HG02970 (cell line): ENCODE measurements around the gene UMODL1.
"Not testable (repeated sequence)": the region's sequence is repeated elsewhere in the genome, so short reads cannot be mapped to it uniquely, and the experiment has no call there.

Experiments used
- ATAC-seq: cut with Tn5 transposase; IDR thresholded peaks from one replicate; pipeline ENCODE4 v1.9.1; 2021; ENCODE audit warnings: mild to moderate bottlenecking, moderate library complexity, moderate number of reproducible peaks; ENCODE audit not compliant: unreplicated experiment, low FRiP score

The UMODL1 gene

GRCh38 chr21:42111811-42112210 lies 40.7 kb downstream of the UMODL1 start:
- ATAC-seq, result no peak

- no peak for ATAC-seq
Observed at GRCh38 chr21:42112238-42112637, 41.1 kb downstream of the UMODL1 start.

- ATAC-seq, result no peak
Observed at GRCh38 chr21:42112857-42113256, 41.7 kb downstream of the UMODL1 start.

GRCh38 chr21:42113926-42114409 lies 42.9 kb downstream of the UMODL1 start:
- ATAC-seq, result no peak

GRCh38 chr21:42114646-42115045 lies 43.5 kb downstream of the UMODL1 start:
- no peak for ATAC-seq

GRCh38 chr21:42115136-42115683 lies 44.1 kb downstream of the UMODL1 start:
- no peak for ATAC-seq

- ATAC-seq, result not testable (repeated sequence)
Observed at GRCh38 chr21:42116551-42116950, 45.4 kb downstream of the UMODL1 start.

GRCh38 chr21:42117229-42117966 lies 46.3 kb downstream of the UMODL1 start:
- no peak for ATAC-seq

GRCh38 chr21:42117967-42118780 lies 47.1 kb downstream of the UMODL1 start:
- ATAC-seq, result no peak

- no peak for ATAC-seq
Observed at GRCh38 chr21:42118901-42119300, 47.8 kb downstream of the UMODL1 start.

GRCh38 chr21:42120101-42120902 lies 49.2 kb downstream of the UMODL1 start:
- no peak for ATAC-seq

- no peak for ATAC-seq
Observed at GRCh38 chr21:42120903-42121535, 49.9 kb downstream of the UMODL1 start.

- no peak for ATAC-seq
Observed at GRCh38 chr21:42121794-42122193, 50.7 kb downstream of the UMODL1 start.

GRCh38 chr21:42122398-42122797 lies 51.3 kb downstream of the UMODL1 start:
- no peak for ATAC-seq

- ATAC-seq, result no peak
Observed at GRCh38 chr21:42122808-42123207, 51.7 kb downstream of the UMODL1 start.

GRCh38 chr21:42123219-42123908 lies 52.2 kb downstream of the UMODL1 start:
- no peak for ATAC-seq

- ATAC-seq, result no peak
Observed at GRCh38 chr21:42124081-42124480, 53.0 kb downstream of the UMODL1 start.

- ATAC-seq, result no peak
Observed at GRCh38 chr21:42124826-42125570, 53.9 kb downstream of the UMODL1 start.
